ENCODE measurements around the gene ZNF76.
A peak's percentile ranks its signal among the peaks of the same experiment; 100 is the strongest.
"Not testable (repeated sequence)": the region's sequence is repeated elsewhere in the genome, so short reads cannot be mapped to it uniquely, and the experiment has no call there.

Gene ZNF76

DNA sequence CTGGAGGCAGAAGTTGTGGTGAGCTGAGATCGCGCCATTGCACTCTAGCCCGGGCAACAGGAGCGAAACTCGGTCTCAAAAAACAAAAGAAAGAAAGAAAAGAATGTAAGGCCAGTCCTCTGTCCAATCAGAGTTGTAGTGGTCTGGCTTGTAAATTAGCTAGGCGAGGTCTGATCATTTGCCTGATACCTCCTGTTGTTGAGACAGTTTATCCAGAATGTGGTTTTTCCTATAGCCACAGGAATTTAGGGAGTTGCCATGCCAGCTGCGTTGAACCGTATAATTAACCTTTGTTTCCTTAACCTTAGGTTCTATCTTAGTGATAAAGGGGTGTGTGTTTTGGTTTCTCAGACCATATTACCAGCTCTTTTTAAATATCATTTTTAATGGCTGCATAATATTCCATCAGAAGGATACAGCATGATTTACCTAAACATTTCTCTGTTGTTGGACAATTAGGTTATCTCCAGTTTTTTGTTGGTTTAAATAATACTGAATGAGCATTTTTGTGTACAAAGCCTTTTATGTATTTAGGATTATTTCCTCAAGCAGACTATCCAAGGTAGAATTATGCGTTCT is 71.1 kb downstream of the ZNF76 start:
- DNase-seq (ENCODE audit: low spot score), result no peak

DNA sequence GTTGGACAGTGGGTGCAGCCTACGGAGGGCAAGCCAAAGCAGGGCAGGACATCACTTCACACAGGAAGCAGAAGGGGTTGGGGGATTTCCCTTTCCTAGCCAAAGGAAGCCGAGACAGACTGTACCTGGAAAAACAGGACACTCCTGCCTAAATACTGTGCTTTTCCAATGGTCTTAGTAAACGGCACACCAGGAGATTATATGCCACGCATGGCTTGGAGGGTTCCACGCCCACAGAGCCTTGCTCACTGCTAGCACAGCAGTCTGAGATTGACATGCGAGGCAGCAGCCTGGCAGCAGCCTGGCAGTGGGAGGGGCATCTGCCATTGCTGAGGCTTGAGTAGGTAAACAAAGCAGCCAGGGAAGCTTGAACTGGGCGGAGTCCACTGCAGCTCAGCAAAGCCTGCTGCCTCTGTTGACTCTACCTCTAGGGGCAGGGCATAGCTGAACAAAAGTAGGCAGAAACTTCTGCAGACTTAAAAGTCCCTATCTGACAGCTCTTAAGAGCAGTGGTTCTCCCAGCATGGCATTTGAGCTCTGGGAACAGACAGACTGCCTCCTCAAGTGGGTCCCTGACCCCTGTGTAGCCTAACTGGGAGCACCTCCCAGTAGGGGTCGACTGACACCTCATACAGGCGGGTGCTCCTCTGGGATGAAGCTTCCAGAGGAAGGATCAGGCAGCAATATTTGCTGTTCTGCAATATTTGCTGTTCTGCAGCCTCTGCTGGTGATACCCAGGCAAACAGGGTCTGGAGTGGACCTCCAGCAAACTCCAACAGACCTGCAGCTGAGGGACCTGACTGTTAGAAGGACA is 72.7 kb downstream of the ZNF76 start:
- not testable (repeated sequence) for DNase-seq (ENCODE audit: low spot score)

DNA sequence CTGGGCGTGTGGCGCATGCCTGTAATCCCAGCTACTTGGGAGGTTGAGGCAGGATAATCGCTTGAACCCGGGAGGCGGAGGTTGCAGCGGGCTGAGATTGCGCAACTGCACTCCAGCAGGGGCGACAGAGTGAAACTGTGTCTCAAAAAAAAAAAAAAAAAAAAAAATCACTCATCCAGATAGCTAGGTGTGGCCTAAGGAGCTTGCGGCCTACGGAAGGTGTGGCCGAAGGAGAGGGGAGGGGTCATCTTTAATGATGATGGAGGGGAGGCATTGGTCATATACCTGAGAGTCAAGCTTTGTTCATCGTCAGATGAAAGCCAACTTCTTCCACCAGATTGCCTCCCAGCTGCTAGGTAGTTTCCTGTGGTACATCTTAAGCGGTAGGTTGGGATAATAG is 82.0 kb downstream of the ZNF76 start:
- DNase-seq (ENCODE audit: low spot score), result peak; percentile 40

DNA sequence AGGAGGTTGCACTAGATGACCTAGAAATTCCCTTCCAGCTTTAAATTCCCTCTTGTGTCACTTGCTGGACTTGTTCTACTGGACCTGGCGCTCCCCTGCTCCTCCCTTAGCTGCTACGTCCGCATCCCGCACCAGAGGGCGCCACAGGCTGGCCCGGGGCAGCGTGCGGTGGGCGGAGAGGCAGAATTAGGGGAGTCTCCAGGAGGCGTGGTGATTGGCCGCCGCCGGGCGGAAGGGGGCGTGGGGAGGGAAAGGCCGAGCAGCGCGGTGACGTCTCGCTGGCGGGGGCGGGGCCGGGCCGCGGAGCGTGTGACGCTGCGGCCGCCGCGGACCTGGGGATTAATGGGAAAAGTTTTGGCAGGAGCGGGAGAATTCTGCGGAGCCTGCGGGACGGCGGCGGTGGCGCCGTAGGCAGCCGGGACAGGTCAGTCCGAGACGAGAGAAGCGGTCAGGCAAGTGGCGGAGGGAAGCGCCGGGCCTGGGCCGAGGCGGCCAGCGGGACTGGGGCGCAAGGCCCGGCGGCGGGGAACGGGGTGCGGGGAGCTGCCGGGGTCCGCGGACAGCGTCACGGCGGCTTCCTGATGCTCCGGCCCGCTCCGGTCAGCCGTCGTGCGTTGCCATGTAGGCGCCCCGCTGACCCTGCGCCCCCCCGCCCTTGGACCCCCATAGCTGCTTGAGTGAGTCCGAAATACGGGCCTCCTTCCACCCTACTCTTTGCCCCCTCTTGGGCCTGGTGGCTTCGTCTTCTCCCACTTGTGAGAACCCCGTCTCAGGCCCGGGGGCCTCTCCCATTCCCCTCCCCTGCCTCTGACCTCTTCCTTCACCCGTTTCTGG is 82.9 kb downstream of the ZNF76 start, which contains the start of gene PPARD:
Gene PPARD (plus strand): TSS at position 301 of the 834 bp plus-strand sequence. CDS start 68,530 bp downstream, outside the sequence.
- peak; percentile 100 for DNase-seq (ENCODE audit: low spot score)

DNA sequence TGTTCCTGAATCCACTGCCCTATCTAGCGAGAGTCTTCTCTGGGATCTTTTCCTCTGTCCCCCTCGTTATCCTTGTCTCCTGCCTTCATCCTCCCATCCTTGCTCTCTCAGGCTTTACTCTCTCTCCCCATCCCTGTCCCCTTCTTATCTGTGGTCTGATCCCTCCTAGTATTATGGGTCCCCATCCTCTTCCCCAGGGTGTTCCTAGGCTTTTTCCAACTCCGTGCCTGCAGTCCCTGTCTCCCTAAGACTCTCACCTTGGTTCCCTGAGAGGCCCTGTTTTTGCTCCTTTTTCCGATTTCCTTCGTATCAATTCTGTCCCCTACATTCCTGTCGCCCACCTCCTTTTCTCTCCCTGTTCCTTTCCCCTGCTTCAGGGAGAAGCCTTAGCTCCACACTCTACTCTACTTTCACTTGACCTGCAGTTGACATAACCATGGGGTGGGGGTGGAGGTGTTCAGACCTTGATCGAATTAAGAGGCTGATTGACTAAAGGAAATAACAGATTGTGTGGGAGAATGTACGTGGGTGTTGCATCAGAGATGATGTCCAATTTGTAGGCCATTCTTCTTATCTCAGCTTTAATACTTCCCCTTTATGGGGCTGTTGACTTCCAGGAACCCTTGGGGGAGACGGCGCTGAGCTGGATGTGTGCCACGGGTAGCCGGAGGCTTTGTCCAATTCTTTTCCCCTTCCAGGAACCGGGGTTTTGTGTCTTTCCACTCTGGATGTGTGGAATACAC is 83.7 kb downstream of the ZNF76 start:
- no peak for DNase-seq (ENCODE audit: low spot score)

DNA sequence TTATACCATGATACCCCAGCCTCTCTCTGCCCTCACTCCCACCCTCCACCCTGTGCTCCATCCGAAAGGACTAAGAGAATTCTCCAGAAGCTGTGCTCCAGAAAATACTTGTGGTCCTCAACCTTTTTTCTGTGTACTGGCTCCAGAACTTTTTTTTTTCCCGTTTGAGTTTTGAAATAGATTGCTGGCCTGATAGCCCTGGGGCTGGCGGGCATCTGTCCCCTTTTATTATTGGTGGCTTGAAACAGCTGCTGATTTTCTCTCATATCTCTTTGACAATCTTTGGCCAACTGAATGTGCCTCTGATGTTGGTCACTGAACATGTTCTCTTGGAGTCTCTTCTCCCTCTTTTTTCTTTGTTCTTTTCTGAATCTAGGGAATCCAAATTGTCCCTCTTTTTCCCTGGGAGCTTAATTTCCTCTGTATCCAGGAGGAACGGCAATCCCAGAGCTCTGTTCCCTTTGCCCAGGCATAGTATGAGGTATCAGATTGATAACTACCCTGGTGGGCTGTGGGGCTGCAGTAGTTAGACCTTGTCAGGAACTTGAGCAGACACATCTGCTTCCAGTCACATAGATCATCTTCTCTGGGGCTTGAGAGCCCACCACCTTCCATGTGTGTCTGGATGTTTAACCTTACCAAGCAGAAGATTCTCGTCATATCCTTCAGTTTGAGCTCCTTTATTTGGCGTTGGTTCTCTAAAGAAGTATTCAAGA is 84.5 kb downstream of the ZNF76 start:
- DNase-seq (ENCODE audit: low spot score), result no peak

Data from iPS-NIHi11 (cell line).